SU-DHL-6 (cell line): ENCODE measurements around the gene CCDC183.

Experiments used
- H2AFZ ChIP-seq: fragments of 200-600 bp; sonication (generic); 2 replicates; pipeline ENCODE4 v1.6.1; 2014; ENCODE audit warnings: low read depth, mild to moderate bottlenecking, moderate library complexity, mixed read lengths, antibody characterized with exemption, low read length; ENCODE audit not compliant: severe bottlenecking
- H3F3A ChIP-seq: fragments of 200-600 bp; shearing (Covaris generic); 2 replicates; pipeline ENCODE4 v1.6.0; 2016; ENCODE audit warnings: antibody characterized with exemption, mild to moderate bottlenecking; ENCODE audit not compliant: insufficient read depth
- H3K27ac ChIP-seq: fragments of 200-600 bp; sonication (generic); 2 replicates; pipeline ENCODE4 v1.5.1; 2016; ENCODE audit warnings: low read depth, mild to moderate bottlenecking, low read length, moderate library complexity, mixed read lengths
- H3K27me3 ChIP-seq: fragments of 200-600 bp; sonication (generic), shearing (Covaris generic); 2 replicates; pipeline ENCODE4 v1.6.0; 2014; ENCODE audit warnings: mild to moderate bottlenecking, low read length
- H3K36me3 ChIP-seq: fragments of 200-600 bp; sonication (generic); 2 replicates; pipeline ENCODE4 v1.6.1; 2014; ENCODE audit warnings: mild to moderate bottlenecking, low read length, mixed read lengths
- H3K4me2 ChIP-seq: fragments of 300-600, 200-600 bp; shearing (Covaris generic), sonication (generic); 2 replicates; pipeline ENCODE4 v1.6.0; 2014; ENCODE audit warnings: low read length, low read depth, mild to moderate bottlenecking; ENCODE audit not compliant: poor library complexity, severe bottlenecking
- H3K4me3 ChIP-seq: fragments of 200-600 bp; sonication (generic); 2 replicates; pipeline ENCODE4 v1.5.1; 2014; ENCODE audit warnings: antibody characterized with exemption, low read length, mild to moderate bottlenecking, mixed read lengths; ENCODE audit not compliant: insufficient read depth, poor library complexity, severe bottlenecking
- H3K79me2 ChIP-seq: fragments of 200-600 bp; sonication (generic); 2 replicates; pipeline ENCODE4 v1.6.1; 2014; ENCODE audit warnings: mild to moderate bottlenecking, low read length, moderate library complexity; ENCODE audit not compliant: insufficient read depth
- H3K9ac ChIP-seq: fragments of 200-600 bp; sonication (generic); 2 replicates; pipeline ENCODE4 v1.7.0; 2014; ENCODE audit warnings: mild to moderate bottlenecking, low read length
- H3K9me2 ChIP-seq: fragments of 200-600 bp; sonication (generic); replicated peaks from 2 replicates; pipeline ENCODE4 v1.6.1; 2014; ENCODE audit warnings: low read length; ENCODE audit not compliant: insufficient read depth
- H3K9me3 ChIP-seq: fragments of 200-600 bp; sonication (generic); 2 replicates; pipeline ENCODE4 v1.6.1; 2014; ENCODE audit warnings: low read length, mixed read lengths; ENCODE audit not compliant: insufficient read depth
- H4K20me1 ChIP-seq: fragments of 200-600 bp; sonication (generic); 2 replicates; pipeline ENCODE4 v1.6.1; 2014; ENCODE audit warnings: low read depth, mild to moderate bottlenecking, antibody characterized with exemption, low read length, moderate library complexity, mixed read lengths
- CTCF ChIP-seq: fragments of 200-600 bp; sonication (generic); IDR thresholded peaks from one replicate; pipeline ENCODE4 v1.5.1; 2017; ENCODE audit warnings: antibody characterized with exemption, mild to moderate bottlenecking, low read length, moderate library complexity; ENCODE audit not compliant: insufficient read depth, poor library complexity, severe bottlenecking
- EZH2phosphoT487 ChIP-seq: fragments of 200-600 bp; sonication (generic), shearing (Covaris generic); conservative IDR thresholded peaks from 2 replicates; pipeline ENCODE4 v1.6.1; 2018; ENCODE audit warnings: mild to moderate bottlenecking, antibody characterized with exemption, low read length, moderate library complexity, mixed read lengths

CCDC183 gene

GRCh38 chr9:136792321-136793085, 3.6 kb upstream of the CCDC183 start:
- no peak overlapping the region for H2AFZ ChIP-seq
- H3K9me2 ChIP-seq, result no peaks in the 10 kb centered on the region
- H3K9ac ChIP-seq, result peak overlapping the region; percentile 69
- H3K27me3 ChIP-seq, result no peaks in the 10 kb centered on the region
- no peak overlapping the region for H3K27ac ChIP-seq
- no peaks in the 10 kb centered on the region for H3K36me3 ChIP-seq
- no peak overlapping the region for H3K4me3 ChIP-seq
- peak overlapping the region; percentile 65 for H3K4me2 ChIP-seq
- no peaks in the 10 kb centered on the region for H4K20me1 ChIP-seq
- TF ChIP-seq CTCF (no peak), EZH2phosphoT487 (no peak)
- H3F3A ChIP-seq, result peaks cover 6% of the 10 kb centered on the region; the same call in 1 of the 2 replicates
- H3K79me2 ChIP-seq, result no peaks in the 10 kb centered on the region
- no peaks in the 10 kb centered on the region for H3K9me3 ChIP-seq

GRCh38 chr9:136793086-136793946, 2.8 kb upstream of the CCDC183 start:
- TF ChIP-seq CTCF (no peak), EZH2phosphoT487 (no peak)
- Histone ChIP-seq H3K4me3 (no peak overlapping the region), H3K27me3 (no peaks in the 10 kb centered on the region), H3K36me3 (no peaks in the 10 kb centered on the region), H3K9me3 (no peaks in the 10 kb centered on the region), H3K27ac (no peak overlapping the region), H3F3A (peaks cover 6% of the 10 kb centered on the region; the same call in 1 of the 2 replicates), H3K9ac (no peak overlapping the region), H4K20me1 (no peaks in the 10 kb centered on the region), H3K79me2 (no peaks in the 10 kb centered on the region), H3K9me2 (no peaks in the 10 kb centered on the region), H2AFZ (no peak overlapping the region), H3K4me2 (no peak overlapping the region)

GRCh38 chr9:136794281-136794999, 1.7 kb upstream of the CCDC183 start:
- Histone ChIP-seq H3K4me3 (no peak overlapping the region), H3K9me2 (no peaks in the 10 kb centered on the region), H2AFZ (no peak overlapping the region), H3K36me3 (no peaks in the 10 kb centered on the region), H3K9ac (no peak overlapping the region), H3K9me3 (no peaks in the 10 kb centered on the region), H3K79me2 (no peaks in the 10 kb centered on the region), H3K27ac (no peak overlapping the region), H3K4me2 (no peak overlapping the region), H3K27me3 (no peaks in the 10 kb centered on the region), H3F3A (peaks cover 6% of the 10 kb centered on the region; the same call in 1 of the 2 replicates), H4K20me1 (no peaks in the 10 kb centered on the region)
- no peak for TF ChIP-seq EZH2phosphoT487
- no peak for TF ChIP-seq CTCF
